ENCODE results near the gene ARHGEF10L.

GRCh38 chr1:17630986-17631385 lies 91.5 kb downstream of the ARHGEF10L start:
- TF ChIP-seq CTCF (IDR thresholded peaks at IDR 0.05) (no peak), EZH2 (IDR thresholded peaks at IDR 0.05) (no peak), EZH2phosphoT487 (IDR thresholded peaks at IDR 0.05) (no peak)

Data from neural progenitor cell (in vitro differentiated cells).